ENCODE measurements around the gene NEUROD2.

NEUROD2 gene

GRCh38 chr17:39628655-39629493, 21.2 kb upstream of the NEUROD2 start:
- no peak overlapping the region for H3K27ac ChIP-seq
- TF ChIP-seq ZFX (IDR thresholded peaks at IDR 0.05) (no peak), CTCF (conservative IDR thresholded peaks at IDR 0.05) (no peak)

- no peak for TF ChIP-seq ZFX (IDR thresholded peaks at IDR 0.05)
Observed at GRCh38 chr17:39627712-39628516, 20.2 kb upstream of the NEUROD2 start.

GRCh38 chr17:39627047-39627711, 19.5 kb upstream of the NEUROD2 start:
- TF ChIP-seq CTCF (conservative IDR thresholded peaks at IDR 0.05) (no peak), ZFX (IDR thresholded peaks at IDR 0.05) (no peak)
- no peak overlapping the region for H3K27ac ChIP-seq

More at GRCh38 chr17:39627712-39628516, 20.2 kb upstream of the NEUROD2 start:
- H3K27ac ChIP-seq, result no peak overlapping the region

- TF ChIP-seq CTCF (conservative IDR thresholded peaks at IDR 0.05) (no peak), ZFX (IDR thresholded peaks at IDR 0.05) (no peak)
- H3K27ac ChIP-seq, result no peak within 1 kb of the TSS
Observed at GRCh38 chr17:39626171-39627046, 18.7 kb upstream of the NEUROD2 start, which contains the start of gene PPP1R1B. PPP1R1B (plus strand) TSS chr17:39626952; CDS start chr17:39627393, 441 bp downstream.

GRCh38 chr17:39625198-39625785, 17.6 kb upstream of the NEUROD2 start:
- TF ChIP-seq CTCF (conservative IDR thresholded peaks at IDR 0.05) (no peak), ZFX (IDR thresholded peaks at IDR 0.05) (no peak)
- H3K27ac ChIP-seq, result no peak overlapping the region

- TF ChIP-seq CTCF (conservative IDR thresholded peaks at IDR 0.05), result no peak
- TF ChIP-seq ZFX (IDR thresholded peaks at IDR 0.05), result no peak
Observed at GRCh38 chr17:39624313-39624712, 16.6 kb upstream of the NEUROD2 start.

More at GRCh38 chr17:39624313-39624712, 16.6 kb upstream of the NEUROD2 start:
- H3K27ac ChIP-seq, result no peak overlapping the region
